ENCODE measurements around the gene APLF. TPM values are rescaled to one million over a fixed set of nuclear protein-coding genes. Genes with fewer than 3 reads are reported as not detected.
"Not testable (repeated sequence)": the region's sequence is repeated elsewhere in the genome, so short reads cannot be mapped to it uniquely, and the experiment has no call there.

Gene APLF
- total RNA-seq, 4 donors from 2014 or later, result 2.9 to 28.5 (median 8.1) TPM

- Histone ChIP-seq H3K36me3 (no peaks in the 10 kb centered on the region), H3K9me3 (no peaks in the 10 kb centered on the region), H3K27ac (no peak overlapping the region), H3K4me3 (no peak overlapping the region), H3K27me3 (no peaks in the 10 kb centered on the region), H3K4me1 (no peaks in the 10 kb centered on the region)
- WGBS, 2 donors (ENCODE audit: low coverage in 1 of 2), result 25 to 49% methylated on average over 1 of the region's 1 CpG
- no peak for DNase-seq
- in situ Hi-C loops (cut with MboI; ENCODE audit: low pct_ligation_motif_present in 1 of 4, low pct_unique_long_range_greater_than_20kb in 1 of 4, low sequenced_read_pairs in 3 of 4) (no loop called here), intact Hi-C loops (cut with DNase I; ENCODE audit: low total_unique reads) (no loop called here)
- TF ChIP-seq EP300 (IDR thresholded peaks at IDR 0.05; ENCODE audit: low read depth) (no peak), POLR2AphosphoS5 (IDR thresholded peaks at IDR 0.05) (no peak), CTCF (IDR thresholded peaks at IDR 0.05) (no peak), POLR2A (IDR thresholded peaks at IDR 0.05) (no peak)
Measured at GRCh38 chr2:68548396-68548795, 81.0 kb downstream of the APLF start.

- no peak overlapping the region for H3K27ac ChIP-seq
- no peaks in the 10 kb centered on the region for H3K27me3 ChIP-seq
- no peak for DNase-seq
- intact Hi-C loops (cut with DNase I; ENCODE audit: low total_unique reads) (no loop called here), in situ Hi-C loops (cut with MboI; ENCODE audit: low pct_ligation_motif_present in 1 of 4, low pct_unique_long_range_greater_than_20kb in 1 of 4, low sequenced_read_pairs in 3 of 4) (no loop called here)
- no peaks in the 10 kb centered on the region for H3K4me1 ChIP-seq
- H3K9me3 ChIP-seq, result no peaks in the 10 kb centered on the region
- TF ChIP-seq POLR2AphosphoS5 (IDR thresholded peaks at IDR 0.05) (no peak), EP300 (IDR thresholded peaks at IDR 0.05; ENCODE audit: low read depth) (no peak), POLR2A (IDR thresholded peaks at IDR 0.05) (no peak), CTCF (IDR thresholded peaks at IDR 0.05) (no peak)
- no peaks in the 10 kb centered on the region for H3K36me3 ChIP-seq
- H3K4me3 ChIP-seq, result no peak overlapping the region
- WGBS, 2 donors (ENCODE audit: low coverage in 1 of 2), result 90 to 92% methylated on average over 1 of the region's 1 CpG
Measured at GRCh38 chr2:68553098-68553497, 85.7 kb downstream of the APLF start.

GRCh38 chr2:68555425-68556206 lies 88.2 kb downstream of the APLF start:
- H3K4me1 ChIP-seq; H3K9me3 ChIP-seq; in situ Hi-C loops (cut with MboI; ENCODE audit: low pct_ligation_motif_present in 1 of 4, low pct_unique_long_range_greater_than_20kb in 1 of 4, low sequenced_read_pairs in 3 of 4); H3K27me3 ChIP-seq; DNase-seq; intact Hi-C loops (cut with DNase I; ENCODE audit: low total_unique reads); H3K36me3 ChIP-seq; H3K27ac ChIP-seq; H3K4me3 ChIP-seq: not testable (repeated sequence)
- WGBS, 2 donors (ENCODE audit: low coverage in 1 of 2), result 94 to 95% methylated on average over 5 of the region's 5 CpGs

GRCh38 chr2:68556381-68556780 lies 89.0 kb downstream of the APLF start:
- H3K27me3 ChIP-seq, result no peaks in the 10 kb centered on the region
- H3K9me3 ChIP-seq, result no peaks in the 10 kb centered on the region
- intact Hi-C loops (cut with DNase I; ENCODE audit: low total_unique reads) (no loop called here), in situ Hi-C loops (cut with MboI; ENCODE audit: low pct_ligation_motif_present in 1 of 4, low pct_unique_long_range_greater_than_20kb in 1 of 4, low sequenced_read_pairs in 3 of 4) (no loop called here)
- H3K4me3 ChIP-seq, result no peak overlapping the region
- H3K36me3 ChIP-seq, result no peaks in the 10 kb centered on the region
- DNase-seq, result no peak
- no peak overlapping the region for H3K27ac ChIP-seq
- TF ChIP-seq CTCF (IDR thresholded peaks at IDR 0.05), result no peak
- no peak for TF ChIP-seq POLR2AphosphoS5 (IDR thresholded peaks at IDR 0.05)
- TF ChIP-seq POLR2A (IDR thresholded peaks at IDR 0.05), result no peak
- no peak for TF ChIP-seq EP300 (IDR thresholded peaks at IDR 0.05; ENCODE audit: low read depth)
- H3K4me1 ChIP-seq, result no peaks in the 10 kb centered on the region

DNA sequence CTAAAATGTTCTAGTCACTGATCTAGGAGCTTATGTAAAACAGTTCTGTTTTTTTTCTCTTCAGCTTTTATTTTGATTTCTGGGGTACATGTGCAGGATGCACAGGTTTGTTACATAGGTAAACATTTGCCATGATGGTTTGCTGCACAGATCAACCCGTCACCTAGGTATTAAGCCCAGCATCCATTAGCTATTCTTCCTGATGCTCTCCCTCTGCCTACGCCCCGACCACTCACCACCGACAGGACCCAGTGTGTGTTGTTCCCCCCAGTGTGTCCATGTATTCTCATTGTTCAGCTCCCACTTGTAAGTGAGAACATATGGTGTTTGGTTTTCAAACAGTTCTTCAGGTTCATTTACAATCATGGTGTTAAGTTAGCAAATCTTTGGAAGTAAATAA lies 91.2 kb downstream of the APLF start:
- Histone ChIP-seq H3K4me1 (no peaks in the 10 kb centered on the region), H3K9me3 (no peaks in the 10 kb centered on the region), H3K4me3 (no peak overlapping the region), H3K36me3 (no peaks in the 10 kb centered on the region), H3K27me3 (no peaks in the 10 kb centered on the region), H3K27ac (no peak overlapping the region)
- no peak for DNase-seq
- in situ Hi-C loops (cut with MboI; ENCODE audit: low pct_ligation_motif_present in 1 of 4, low pct_unique_long_range_greater_than_20kb in 1 of 4, low sequenced_read_pairs in 3 of 4), result no loop called here
- WGBS, 2 donors (ENCODE audit: low coverage in 1 of 2), result 91 to 93% methylated on average over 4 of the region's 4 CpGs
- intact Hi-C loops (cut with DNase I; ENCODE audit: low total_unique reads), result no loop called here
- TF ChIP-seq POLR2A (IDR thresholded peaks at IDR 0.05), result no peak
- no peak for TF ChIP-seq CTCF (IDR thresholded peaks at IDR 0.05)
- no peak for TF ChIP-seq POLR2AphosphoS5 (IDR thresholded peaks at IDR 0.05)
- no peak for TF ChIP-seq EP300 (IDR thresholded peaks at IDR 0.05; ENCODE audit: low read depth)
